NCI-H187 (cell line): ENCODE results near the gene ME3.
"Not testable (repeated sequence)": the region's sequence is repeated elsewhere in the genome, so short reads cannot be mapped to it uniquely, and the experiment has no call there.

ENCODE experiments used
- DNase-seq, 2 experiments: peaks; one replicate each; lab custom pipeline; 2025; lab: John Stamatoyannopoulos, UW

Gene ME3

DNA sequence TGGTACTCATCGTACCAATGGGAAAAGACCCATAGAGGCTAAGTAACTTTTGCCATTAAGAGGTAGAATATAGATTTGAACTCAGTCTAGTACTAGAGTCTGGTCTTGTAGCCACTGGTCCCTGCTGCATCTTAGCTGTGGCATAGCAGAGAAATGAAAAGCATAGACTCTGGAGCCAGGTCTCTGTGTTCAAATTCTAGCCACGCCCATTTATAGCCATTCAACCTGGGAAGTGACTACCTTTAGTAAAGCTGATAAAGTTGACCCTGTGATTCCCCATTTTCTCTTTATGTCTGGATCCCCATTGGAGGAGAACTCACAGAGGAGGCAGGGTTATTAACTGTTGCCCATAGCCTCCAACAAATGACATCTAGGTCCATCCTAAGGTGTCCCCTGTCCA lies 113.6 kb downstream of the ME3 start:
- DNase-seq = no peak

DNA sequence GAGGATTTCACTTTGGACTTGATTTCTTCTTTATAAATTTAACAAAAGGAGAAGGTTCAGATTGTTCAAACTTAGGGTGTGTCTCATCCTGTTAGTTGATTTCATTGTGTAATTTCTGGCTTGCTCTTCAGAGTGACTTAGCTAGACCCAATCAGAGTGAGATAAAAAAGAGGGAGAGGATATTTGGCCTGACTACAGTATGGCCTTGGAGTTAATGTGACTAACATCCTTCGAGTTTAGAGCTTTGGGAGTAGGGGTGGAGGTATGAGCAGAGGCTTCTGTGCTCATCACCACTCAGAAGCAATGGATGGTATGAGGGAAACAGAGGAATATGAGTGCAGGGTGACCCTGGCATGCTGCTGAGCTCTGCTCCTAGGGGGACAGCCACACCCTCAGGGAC lies 114.2 kb downstream of the ME3 start:
- no peak for DNase-seq

GRCh38 chr11:86555866-86556265 lies 116.5 kb downstream of the ME3 start:
- DNase-seq = no peak

GRCh38 chr11:86555401-86555800 lies 117.0 kb downstream of the ME3 start:
- no peak for DNase-seq

- DNase-seq = no peak
Measured at GRCh38 chr11:86553265-86553664, 119.2 kb downstream of the ME3 start.

GRCh38 chr11:86551288-86552092 lies 120.9 kb downstream of the ME3 start:
- no peak for DNase-seq

DNA sequence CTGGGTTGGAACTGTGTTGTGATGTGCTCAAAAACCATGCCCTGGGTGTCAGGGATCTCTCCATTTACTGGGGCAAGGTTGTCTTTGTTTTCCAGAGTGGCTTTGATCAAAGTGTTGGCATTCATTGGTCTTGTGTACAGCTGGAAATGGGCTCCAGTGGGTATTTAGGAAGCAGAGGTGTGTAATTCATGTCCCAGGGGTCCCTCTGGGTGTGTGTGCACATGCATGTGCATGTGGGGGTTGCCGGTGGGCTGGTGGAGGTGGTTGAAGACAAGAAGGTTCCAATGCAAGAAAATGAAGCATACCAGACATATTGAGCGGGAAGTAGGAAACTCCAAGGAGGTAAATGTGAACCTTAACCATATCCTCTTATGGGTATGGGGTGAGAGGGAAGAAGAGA lies 121.7 kb downstream of the ME3 start:
- DNase-seq = no peak

GRCh38 chr11:86548271-86548917 lies 124.0 kb downstream of the ME3 start:
- no peak for DNase-seq

- DNase-seq = no peak
Measured at GRCh38 chr11:86547727-86548126, 124.7 kb downstream of the ME3 start.

DNA sequence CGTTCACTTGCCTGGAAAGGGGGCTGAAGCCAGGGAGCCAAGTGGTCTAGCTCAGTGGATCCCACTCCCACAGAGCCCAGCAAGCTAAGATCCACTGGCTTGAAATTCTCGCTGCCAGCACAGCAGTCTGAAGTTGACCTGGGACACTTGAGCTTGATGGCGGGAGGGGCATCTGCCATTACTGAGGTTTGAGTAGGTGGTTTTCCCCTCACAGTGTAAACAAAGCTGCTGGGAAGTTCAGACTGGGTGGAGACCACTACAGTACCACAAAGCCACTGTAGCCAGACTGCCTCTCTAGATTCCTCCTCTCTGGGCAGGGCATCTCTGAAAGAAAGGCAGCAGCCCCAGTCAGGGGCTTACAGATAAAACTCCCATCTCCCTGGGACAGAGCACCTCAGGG lies 131.1 kb downstream of the ME3 start:
- DNase-seq = not testable (repeated sequence)

DNA sequence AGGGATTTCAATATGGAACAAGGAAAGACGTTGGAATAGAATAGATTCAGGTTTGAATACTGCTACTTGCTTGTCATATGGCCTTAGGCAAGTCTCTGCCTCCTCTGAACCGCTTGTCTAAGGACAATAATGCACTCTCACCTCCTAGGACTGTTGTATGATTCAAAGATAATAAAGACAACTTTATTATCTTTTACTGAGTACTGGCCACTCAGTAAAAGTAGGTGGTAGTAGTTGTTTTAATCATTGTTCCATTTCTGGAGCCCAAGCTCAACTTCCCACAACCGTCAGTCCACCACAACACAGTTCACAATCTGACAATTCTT lies 134.2 kb downstream of the ME3 start:
- no peak for DNase-seq

DNA sequence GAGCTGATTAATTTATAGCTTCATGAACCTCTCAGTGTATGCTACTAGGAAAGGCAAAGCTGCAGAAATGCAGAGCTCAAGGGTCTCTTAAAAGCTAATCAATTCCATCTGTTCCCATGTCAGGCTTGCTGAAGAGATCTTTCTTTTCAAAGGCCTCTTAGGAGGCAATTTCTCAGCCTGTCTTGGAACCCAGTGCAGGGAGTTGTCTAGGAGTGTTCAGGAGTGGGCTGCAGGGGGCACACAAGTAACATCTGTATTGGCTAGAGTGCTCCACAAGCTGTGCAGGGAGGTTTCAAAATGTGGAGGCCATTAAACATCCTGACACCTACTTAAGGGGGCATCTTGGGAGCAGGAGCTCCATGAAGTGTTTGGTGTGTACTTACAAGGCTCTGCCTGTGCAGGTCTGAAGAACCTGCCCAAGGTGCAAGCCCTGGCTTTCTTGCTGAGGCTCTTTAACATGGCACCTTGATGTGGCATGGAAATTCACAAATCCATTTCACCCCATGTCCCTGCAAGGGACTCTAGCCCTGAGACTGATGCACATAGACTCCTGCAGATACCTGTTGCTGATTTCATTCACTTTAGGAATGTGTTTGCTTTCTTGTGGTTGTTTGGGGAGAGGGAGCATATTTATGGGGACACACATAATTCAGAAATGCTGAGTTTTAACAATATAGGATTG lies 134.7 kb downstream of the ME3 start:
- DNase-seq = no peak

- no peak for DNase-seq
Measured at GRCh38 chr11:86535773-86536172, 136.6 kb downstream of the ME3 start.

- DNase-seq = no peak
Measured at GRCh38 chr11:86524620-86525352, 147.6 kb downstream of the ME3 start.

DNA sequence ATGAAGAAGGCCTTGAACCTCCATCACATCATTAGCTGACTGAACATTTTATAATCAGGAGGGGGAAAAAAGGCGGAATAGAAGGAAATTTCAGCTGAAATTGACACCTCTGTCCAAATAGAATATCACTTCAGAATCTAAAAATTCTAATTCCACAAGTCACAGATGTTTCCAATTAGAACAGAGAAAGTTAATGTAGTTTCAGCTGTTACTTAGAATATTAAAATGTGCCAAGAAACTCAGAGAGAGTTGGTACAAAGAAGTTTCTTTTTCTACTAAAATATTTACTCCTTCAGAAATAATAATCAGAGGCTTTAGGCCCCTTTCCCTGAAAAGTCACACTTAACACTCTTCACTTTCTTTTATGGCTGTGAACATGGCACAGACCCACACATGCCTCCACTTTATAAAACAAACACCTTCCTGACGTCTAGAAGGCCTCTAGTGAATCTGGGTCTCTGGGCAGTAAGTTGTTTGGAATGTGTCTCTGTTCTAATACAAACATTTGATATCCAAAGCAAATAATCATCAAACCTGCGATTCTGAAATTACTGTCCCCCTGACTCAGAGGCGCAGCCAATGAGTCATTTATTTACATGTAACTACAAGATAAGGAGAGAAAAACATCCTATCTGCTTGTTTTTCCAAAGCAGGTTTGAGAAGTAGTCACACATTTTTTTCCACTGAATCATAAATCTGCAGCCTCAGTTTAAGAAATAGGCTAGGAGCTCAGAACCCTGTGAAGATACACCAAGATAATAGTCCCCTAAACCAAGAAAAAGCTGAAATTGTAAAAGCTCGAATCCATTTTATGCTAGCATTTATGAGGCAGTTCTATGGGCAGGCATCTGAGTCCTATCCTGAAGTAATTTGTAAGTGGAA lies 148.4 kb downstream of the ME3 start:
- no peak for DNase-seq

GRCh38 chr11:86522512-86522911 lies 149.9 kb downstream of the ME3 start:
- not testable (repeated sequence) for DNase-seq

- no peak for DNase-seq
Measured at GRCh38 chr11:86519064-86519911, 153.1 kb downstream of the ME3 start.

DNA sequence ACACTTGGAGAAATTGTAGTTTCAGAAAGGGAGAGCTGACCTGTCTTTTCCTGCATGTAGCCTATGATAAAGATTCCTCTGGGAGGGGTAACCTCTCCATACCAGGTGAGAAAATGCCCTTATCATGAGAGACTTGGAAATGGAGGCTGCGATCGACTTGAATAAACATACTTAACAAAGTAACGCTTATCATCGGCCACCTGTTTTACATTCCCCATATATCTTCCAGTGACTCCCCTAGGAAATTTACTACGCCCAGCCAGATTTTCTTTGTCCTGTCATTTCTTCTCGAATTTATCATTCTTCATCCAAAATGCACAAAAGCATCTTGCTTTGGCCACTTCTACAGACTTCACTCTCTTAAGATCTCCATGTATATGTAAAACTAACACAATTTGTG lies 154.2 kb downstream of the ME3 start:
- DNase-seq = no peak

DNA sequence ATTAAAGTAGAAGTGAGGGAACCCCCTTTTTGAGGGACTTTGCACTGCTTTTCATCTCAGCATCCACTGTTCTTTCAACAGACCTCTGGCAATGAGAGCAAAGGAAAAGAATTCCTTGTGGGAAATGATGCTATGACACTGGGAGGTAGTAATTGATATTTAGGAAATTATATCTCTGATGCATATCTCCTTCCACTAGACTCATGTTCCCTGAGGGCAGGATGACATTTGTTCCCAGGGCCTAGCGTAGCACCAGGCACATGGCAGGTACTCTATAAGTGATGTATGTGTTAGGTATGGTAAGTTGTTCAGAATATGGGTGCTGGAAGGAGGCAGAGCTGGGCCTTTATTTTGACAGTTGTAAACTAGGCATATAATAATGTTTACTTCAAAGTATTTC lies 154.9 kb downstream of the ME3 start:
- no peak for DNase-seq

- DNase-seq = no peak
Measured at GRCh38 chr11:86515297-86516094, 156.9 kb downstream of the ME3 start.
